Stomach (tissue), 9 donors: ENCODE measurements around the gene OR2T2. TPM values are rescaled to one million over a fixed set of nuclear protein-coding genes. Genes with fewer than 3 reads are reported as not detected.
"Not testable (repeated sequence)": the region's sequence is repeated elsewhere in the genome, so short reads cannot be mapped to it uniquely, and the experiment has no call there.

Experiments
- DNase-seq, 2 donors: peaks; one replicate each; pipeline versions ENCODE4 v3.0.0 to v3.0.0-alpha.2; 2013 to 2019
- H3K27ac ChIP-seq, 5 donors: fragments of 200-600 bp in 4 of 5; sonication (generic) in 4 of 5; one replicate each; pipeline ENCODE4 v1.5.1; 2013 to 2019; ENCODE audit warnings: mild to moderate bottlenecking in 1 of 5, moderate library complexity in 1 of 5
- H3K27me3 ChIP-seq, 3 donors: fragments of 200-600 bp; sonication (generic); one replicate each; pipeline ENCODE4 v1.5.1; 2017 to 2019; ENCODE audit warnings: mixed run types in 1 of 3
- H3K36me3 ChIP-seq, 4 donors: fragments of 200-600 bp; sonication (generic); 1 replicate in 3 of 4; 2 replicates in 1 of 4; pipeline ENCODE4 v1.5.1; 2016 to 2019
- H3K4me1 ChIP-seq, 4 donors: fragments of 200-600 bp; sonication (generic); one replicate each; pipeline ENCODE4 v1.5.1; 2016 to 2019
- H3K4me3 ChIP-seq, 4 donors: fragments of 200-600 bp; sonication (generic) in 3 of 4; one replicate each; pipeline ENCODE4 v1.5.1; 2016 to 2019; ENCODE audit warnings: mild to moderate bottlenecking in 1 of 4
- H3K9me3 ChIP-seq, 4 donors: fragments of 200-600 bp; sonication (generic); one replicate each; pipeline ENCODE4 v1.5.1; 2016 to 2019
- POLR2A ChIP-seq, 4 donors: fragments of 450-650 bp; IDR thresholded peaks; one replicate each; pipeline ENCODE4 v1.6.1; 2016; ENCODE audit warnings: antibody characterized with exemption in 4 of 4, control low read depth in 2 of 4, mild to moderate bottlenecking in 1 of 4, moderate library complexity in 1 of 4
- POLR2AphosphoS5 ChIP-seq, 3 donors: sonication (generic); formaldehyde crosslinking; IDR thresholded peaks; one replicate each; pipeline ENCODE4 v1.6.1; 2016; ENCODE audit warnings: antibody characterized with exemption in 3 of 3
- WGBS, 5 donors: extraction: QIAGEN DNeasy Blood & Tissue Kit in 3 of 5; methylation state at CpG; one replicate each; pipeline versions ENCODE4 v1.1.5 to v1.1.7; 2013 to 2018; 5-methylcytosine and 5-hydroxymethylcytosine counted together
- intact Hi-C: fragments of 100-400 bp; cut with DNase I; formaldehyde crosslinking; loops from one replicate; pipeline ENCODE4 v1.15.1; 2023; ENCODE audit warnings: low total_unique reads
- polyA plus RNA-seq, 3 donors: library from polyadenylated mRNA; stranded (reverse); fragments of 200-250 nt; gene quantifications; one replicate each; pipeline ENCODE4 v1.2.3, GENCODE V29; 2013
- total RNA-seq, 5 donors: library from RNA; depleted of rRNA; stranded (reverse); fragments of >200 nt; gene quantifications; one replicate each; pipeline versions ENCODE4 v1.1.0 to v1.2.3, GENCODE V29; 2014 to 2016
- TF ChIP-seq, protein P1 (sequence below), 7 experiments: fragments of 450-650 bp in 4 of 7; fragments of 200-600 bp in 3 of 7; sonication (generic) in 3 of 7; IDR thresholded peaks; one replicate each; pipeline ENCODE4 v1.5.1; 2016 to 2019; ENCODE audit warnings: antibody characterized with exemption in 7 of 7, control low read depth in 2 of 7, mild to moderate bottlenecking in 1 of 7
- donor health status: healthy with polysubstance abuse.
- donor health status: Bipolar disorder and iron deficiency.
- donor health status: healthy.

The OR2T2 gene
- total and polyA plus RNA-seq, 8 donors: not detected

DNA sequence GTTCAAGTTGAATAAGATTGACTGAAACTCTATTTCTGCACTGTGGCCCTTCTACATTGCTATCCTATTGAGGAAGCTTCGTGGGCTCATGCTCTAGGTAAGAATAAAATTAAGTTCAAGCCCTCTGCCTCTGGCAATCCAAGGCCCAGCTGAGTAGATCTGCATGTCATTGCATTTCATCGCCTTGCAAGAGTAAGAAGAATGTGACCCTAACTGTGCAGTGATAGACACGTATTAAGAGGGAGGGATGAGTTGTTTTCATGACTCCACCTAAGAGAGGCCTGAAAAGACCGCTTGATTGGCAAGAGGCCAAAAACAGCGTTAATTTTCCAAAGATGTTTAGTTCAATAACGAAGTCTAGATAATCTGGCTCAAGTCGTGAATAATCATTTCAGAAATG lies 13.7 kb downstream of the OR2T2 start:
- H3K27me3 ChIP-seq, H3K4me3 ChIP-seq, H3K27ac ChIP-seq, H3K9me3 ChIP-seq, intact Hi-C loops, H3K4me1 ChIP-seq, DNase-seq, H3K36me3 ChIP-seq: not testable (repeated sequence)
- WGBS, 5 donors: 61 to 74% (median 71%) methylated on average over 7 of the region's 7 CpGs

GRCh38 chr1:248471154-248471553 lies 25.7 kb downstream of the OR2T2 start:
- Histone ChIP-seq H3K9me3 (peaks cover 0 to 3% (median 0%) of the 10 kb centered on the region in 4 donors), H3K27me3 (no peaks in the 10 kb centered on the region), H3K4me3 (no peak overlapping the region), H3K27ac (no peak overlapping the region), H3K4me1 (no peaks in the 10 kb centered on the region), H3K36me3 (no peaks in the 10 kb centered on the region)
- DNase-seq: no peak
- intact Hi-C loops: no loop called here
- TF ChIP-seq POLR2AphosphoS5 (IDR thresholded peaks at IDR 0.05) (no peak), POLR2A (IDR thresholded peaks at IDR 0.05) (no peak)
- TF ChIP-seq, protein P1, sequence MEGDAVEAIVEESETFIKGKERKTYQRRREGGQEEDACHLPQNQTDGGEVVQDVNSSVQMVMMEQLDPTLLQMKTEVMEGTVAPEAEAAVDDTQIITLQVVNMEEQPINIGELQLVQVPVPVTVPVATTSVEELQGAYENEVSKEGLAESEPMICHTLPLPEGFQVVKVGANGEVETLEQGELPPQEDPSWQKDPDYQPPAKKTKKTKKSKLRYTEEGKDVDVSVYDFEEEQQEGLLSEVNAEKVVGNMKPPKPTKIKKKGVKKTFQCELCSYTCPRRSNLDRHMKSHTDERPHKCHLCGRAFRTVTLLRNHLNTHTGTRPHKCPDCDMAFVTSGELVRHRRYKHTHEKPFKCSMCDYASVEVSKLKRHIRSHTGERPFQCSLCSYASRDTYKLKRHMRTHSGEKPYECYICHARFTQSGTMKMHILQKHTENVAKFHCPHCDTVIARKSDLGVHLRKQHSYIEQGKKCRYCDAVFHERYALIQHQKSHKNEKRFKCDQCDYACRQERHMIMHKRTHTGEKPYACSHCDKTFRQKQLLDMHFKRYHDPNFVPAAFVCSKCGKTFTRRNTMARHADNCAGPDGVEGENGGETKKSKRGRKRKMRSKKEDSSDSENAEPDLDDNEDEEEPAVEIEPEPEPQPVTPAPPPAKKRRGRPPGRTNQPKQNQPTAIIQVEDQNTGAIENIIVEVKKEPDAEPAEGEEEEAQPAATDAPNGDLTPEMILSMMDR (IDR thresholded peaks at IDR 0.05): no peak
- WGBS, 5 donors: 83 to 87% (median 85%) methylated on average over 4 of the region's 4 CpGs

DNA sequence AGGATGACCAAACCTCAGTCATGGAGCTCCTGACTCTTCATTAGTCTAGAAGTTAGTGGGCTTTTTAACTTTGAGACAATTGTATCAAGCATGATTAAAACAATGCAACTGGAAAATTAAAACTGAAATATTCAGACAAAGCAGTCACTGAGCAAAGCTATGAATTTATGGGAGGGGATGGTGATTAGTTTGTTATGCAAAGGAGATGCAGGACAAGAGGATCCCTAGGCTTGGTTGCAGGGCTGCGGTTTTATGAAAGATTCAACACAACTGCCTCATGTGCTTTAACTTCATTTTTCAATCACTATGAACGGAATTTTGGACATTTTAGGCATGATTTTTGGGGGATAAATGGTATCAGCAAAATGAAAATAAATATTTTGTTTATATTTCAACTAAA lies 26.7 kb downstream of the OR2T2 start:
- H3K27me3 ChIP-seq, DNase-seq, H3K27ac ChIP-seq, H3K4me3 ChIP-seq, H3K36me3 ChIP-seq, intact Hi-C loops, H3K4me1 ChIP-seq, H3K9me3 ChIP-seq: not testable (repeated sequence)
- WGBS, 5 donors: 49 to 63% (median 55%) methylated on average over 2 of the region's 2 CpGs

GRCh38 chr1:248473051-248473450 lies 27.6 kb downstream of the OR2T2 start, which contains the start of gene OR2T3:
Gene OR2T3 (plus strand): TSS chr1:248473351. CDS start chr1:248473351, 0 bp downstream.
- H3K36me3 ChIP-seq, intact Hi-C loops, H3K27ac ChIP-seq, H3K9me3 ChIP-seq, H3K27me3 ChIP-seq, DNase-seq, H3K4me1 ChIP-seq, H3K4me3 ChIP-seq: not testable (repeated sequence)
- WGBS, 5 donors: 59 to 85% (median 77%) methylated on average over 1 to 2 of the region's 2 CpGs

- H3K27me3 ChIP-seq, H3K4me1 ChIP-seq, H3K4me3 ChIP-seq, DNase-seq, H3K27ac ChIP-seq, H3K36me3 ChIP-seq, H3K9me3 ChIP-seq, intact Hi-C loops: not testable (repeated sequence)
- WGBS, 5 donors: no CpG with 5 or more reads among the region's 1 CpG
Measured at GRCh38 chr1:248475660-248476059, 30.2 kb downstream of the OR2T2 start.

GRCh38 chr1:248481686-248482579 lies 36.5 kb downstream of the OR2T2 start:
- DNase-seq: peak in 1 of 2 donors; percentile 0
- H3K27me3 ChIP-seq, H3K9me3 ChIP-seq, H3K27ac ChIP-seq, H3K36me3 ChIP-seq, H3K4me3 ChIP-seq, H3K4me1 ChIP-seq, intact Hi-C loops: not testable (repeated sequence)
- WGBS, 5 donors: 62 to 72% (median 67%) methylated on average over 13 of the region's 13 CpGs

GRCh38 chr1:248488289-248488688 lies 42.9 kb downstream of the OR2T2 start, which contains the start of gene OR2T5:
Gene OR2T5 (plus strand): TSS chr1:248488589. CDS start chr1:248488589, 0 bp downstream.
- WGBS, 5 donors: 69 to 83% (median 75%) methylated on average over 5 of the region's 6 CpGs; no CpG with 5 or more reads in 2 of the 5 donors
- H3K27me3 ChIP-seq, H3K9me3 ChIP-seq, H3K4me1 ChIP-seq, H3K27ac ChIP-seq, intact Hi-C loops, DNase-seq, H3K4me3 ChIP-seq, H3K36me3 ChIP-seq: not testable (repeated sequence)

DNA sequence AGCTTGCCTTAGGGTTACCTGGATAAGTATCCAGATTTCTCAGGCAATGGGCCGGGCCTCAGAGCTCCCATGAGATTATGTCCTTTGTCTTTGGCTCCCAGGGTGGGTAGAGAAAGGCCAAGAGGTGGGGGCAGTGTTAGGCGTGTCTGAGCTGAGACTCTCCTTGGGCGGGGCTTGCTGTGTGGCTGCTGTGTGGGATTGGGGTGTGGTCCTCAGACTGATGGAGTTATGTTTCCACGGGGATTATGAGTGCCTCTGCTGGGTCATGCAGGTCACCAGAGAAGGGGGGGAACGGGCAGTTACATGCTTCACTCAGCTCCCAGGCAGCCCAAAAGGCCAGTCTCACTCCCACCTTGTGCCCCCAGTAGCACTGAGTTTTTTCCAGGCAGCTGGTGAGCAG lies 51.2 kb downstream of the OR2T2 start:
- intact Hi-C loops, H3K36me3 ChIP-seq, H3K4me3 ChIP-seq, DNase-seq, H3K27me3 ChIP-seq, H3K27ac ChIP-seq, H3K9me3 ChIP-seq, H3K4me1 ChIP-seq: not testable (repeated sequence)
- no CpG with 5 or more reads among the region's 5 CpGs for WGBS, 5 donors

DNA sequence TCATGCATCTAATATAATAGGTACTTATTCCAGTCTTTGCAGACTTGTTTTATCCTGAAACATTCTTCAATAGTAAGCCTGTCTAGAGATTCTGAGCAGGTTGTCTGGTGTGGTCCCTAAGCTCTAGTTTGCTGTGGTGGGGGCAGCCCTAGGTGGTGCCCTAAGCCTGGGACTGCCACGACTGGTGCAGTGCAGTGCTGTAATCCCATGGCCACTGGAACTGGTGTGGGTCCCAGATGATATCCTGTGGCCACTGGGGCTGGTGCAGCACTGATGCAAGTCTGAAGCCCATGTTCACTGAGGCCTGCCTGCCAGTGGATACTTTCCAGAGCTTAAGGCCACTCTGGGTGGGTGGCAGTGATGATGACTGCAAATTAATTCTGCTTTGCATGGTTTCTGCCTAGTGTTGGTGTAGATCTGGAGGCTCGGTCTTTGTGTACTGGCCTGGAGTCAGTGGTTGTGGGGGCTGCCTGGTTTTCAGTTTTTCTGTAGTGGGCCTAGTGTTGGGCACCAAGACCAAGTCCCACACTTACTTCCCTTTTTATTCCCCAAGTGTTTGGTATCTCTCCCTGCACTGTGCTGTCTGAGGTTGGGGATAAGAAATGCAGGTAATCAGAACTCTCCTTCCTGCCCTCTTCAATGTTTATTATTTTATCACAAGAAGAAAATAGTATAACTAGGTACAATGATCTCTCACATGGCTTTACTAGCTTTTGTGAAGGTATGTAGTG lies 55.0 kb downstream of the OR2T2 start:
- H3K27ac ChIP-seq, H3K36me3 ChIP-seq, H3K9me3 ChIP-seq, H3K4me1 ChIP-seq, H3K4me3 ChIP-seq, intact Hi-C loops, H3K27me3 ChIP-seq, DNase-seq: not testable (repeated sequence)
- WGBS, 5 donors: 67 to 90% (median 79%) methylated on average over 1 of the region's 2 CpGs
